Caco-2 (cell line): ENCODE measurements around the gene HNRNPAB. TPM values are rescaled to one million over a fixed set of nuclear protein-coding genes. Genes with fewer than 3 reads are reported as not detected.

Source experiments
- BruUV-seq: library from RNA; stranded (reverse); fragments of 400-500 nt; replicated peaks from 2 replicates; lab custom pipeline; 2021; lab: Mats Ljungman, UMichigan
- CTCF ChIA-PET: fragments of 300-600 bp; sonication (Branson Sonifier 250); formaldehyde crosslinking; loops from one replicate; lab custom pipeline; 2022; ENCODE audit warnings: antibody characterized with exemption; lab: Charles Lee
- POLR2A ChIA-PET: fragments of 300-600 bp; sonication (Branson Sonifier 250); formaldehyde crosslinking; loops from one replicate; lab custom pipeline; 2022; ENCODE audit warnings: antibody characterized with exemption; lab: Charles Lee
- DNase-seq, 2 experiments: peaks; one replicate each; pipeline versions ENCODE4 v3.0.0 to v3.0.0-alpha.2; 2020 to 2022
- H3K27me3 ChIP-seq: replicated peaks from 2 replicates; pipeline ENCODE4 v1.6.0; 2011; ENCODE audit warnings: low read length; ENCODE audit not compliant: control insufficient read depth, insufficient read depth
- H3K36me3 ChIP-seq: 2 replicates; pipeline ENCODE4 v1.5.1; 2011; ENCODE audit warnings: low read length; ENCODE audit not compliant: control insufficient read depth, insufficient read depth
- H3K4me1 ChIP-seq: fragments of 250-450 bp; sonication (Bioruptor Pico); 2 replicates; pipeline ENCODE4 v1.5.1; 2020; ENCODE audit warnings: mild to moderate bottlenecking
- H3K4me3 ChIP-seq: 2 replicates; pipeline ENCODE4 v1.5.1; 2011; ENCODE audit warnings: low read depth, mild to moderate bottlenecking, control low read depth, low read length
- H3K9me3 ChIP-seq: fragments of 250-450 bp; sonication (Bioruptor Pico); 2 replicates; pipeline ENCODE4 v1.5.1; 2020; ENCODE audit warnings: mild to moderate bottlenecking, moderate library complexity
- H3K27ac Mint-ChIP-seq: one replicate; pipeline ENCODE4 v1.8.0; 2022; ENCODE audit warnings: mixed read lengths; ENCODE audit not compliant: unreplicated experiment
- H3K27me3 Mint-ChIP-seq: one replicate; pipeline ENCODE4 v1.8.0; 2022; ENCODE audit warnings: mixed read lengths; ENCODE audit not compliant: insufficient read depth, unreplicated experiment
- H3K36me3 Mint-ChIP-seq: one replicate; pipeline ENCODE4 v1.8.0; 2022; ENCODE audit warnings: mild to moderate bottlenecking, mixed read lengths; ENCODE audit not compliant: insufficient read depth, unreplicated experiment
- H3K4me1 Mint-ChIP-seq: one replicate; pipeline ENCODE4 v1.8.0; 2022; ENCODE audit warnings: low read depth, mixed read lengths; ENCODE audit not compliant: unreplicated experiment
- H3K4me3 Mint-ChIP-seq: one replicate; pipeline ENCODE4 v1.8.0; 2022; ENCODE audit warnings: mild to moderate bottlenecking, moderate library complexity, mixed read lengths; ENCODE audit not compliant: unreplicated experiment
- H3K9me3 Mint-ChIP-seq: one replicate; pipeline ENCODE4 v1.8.0; 2022; ENCODE audit warnings: mixed read lengths; ENCODE audit not compliant: unreplicated experiment
- intact Hi-C: fragments of 100-400 bp; cut with micrococcal nuclease; formaldehyde crosslinking; loops from one replicate; pipeline ENCODE4 v1.10.0; 2022; ENCODE audit not compliant: unreplicated experiment
- total RNA-seq: library from RNA; stranded (reverse); gene quantifications from 2 replicates; pipeline ENCODE4 v1.2.3, GENCODE V29; 2022
- TF ChIP-seq, protein P1 (sequence below), 2 experiments: fragments of 200-600 bp in 1 of 2; IDR thresholded peaks; 1 replicate in 1 of 2; 2 replicates in 1 of 2; pipeline versions ENCODE4 v1.5.1 to v1.8.0; 2011 to 2022; ENCODE audit warnings: antibody characterized with exemption in 1 of 2, control low read depth in 1 of 2, inconsistent platforms in 1 of 2, low read depth in 1 of 2, low read length in 1 of 2, mild to moderate bottlenecking in 1 of 2, moderate library complexity in 1 of 2; ENCODE audit not compliant: insufficient read depth in 1 of 2, severe bottlenecking in 1 of 2, unreplicated experiment in 1 of 2

HNRNPAB gene
- total RNA-seq, 1 experiment from 2014 or later: 295 TPM

DNA sequence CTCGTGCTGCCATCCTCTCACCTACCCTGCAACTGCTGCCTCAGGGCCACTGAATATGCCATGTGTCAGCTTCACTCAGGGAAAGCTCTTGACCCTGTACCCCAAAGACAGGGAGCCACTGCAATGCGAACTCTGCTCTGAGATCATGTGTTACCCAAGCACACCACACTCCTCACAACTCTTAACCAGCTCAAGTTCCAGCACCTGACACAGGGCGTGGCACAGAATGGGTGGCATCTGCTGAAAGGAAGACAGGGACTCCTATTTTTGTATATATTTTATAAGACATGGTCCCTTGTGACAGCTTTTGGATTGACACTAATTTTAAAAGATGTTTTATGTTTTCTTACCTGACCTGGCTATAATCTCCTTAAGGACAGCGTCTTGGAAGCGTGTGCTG, 17.5 kb downstream of the HNRNPAB start:
- intact Hi-C loops: no loop called here
- no TSS peak for BruUV-seq
- Mint-ChIP-seq H3K27me3 (no peaks in the 10 kb centered on the region), H3K36me3 (peaks cover 84% of the 10 kb centered on the region), H3K4me1 (peaks cover 7% of the 10 kb centered on the region), H3K9me3 (no peaks in the 10 kb centered on the region), H3K4me3 (no peak overlapping the region), H3K27ac (peak overlapping the region; percentile 45)
- Histone ChIP-seq H3K36me3 (peaks cover 3% of the 10 kb centered on the region), H3K9me3 (no peaks in the 10 kb centered on the region), H3K4me3 (no peak overlapping the region), H3K27me3 (no peaks in the 10 kb centered on the region), H3K4me1 (peaks cover 16% of the 10 kb centered on the region)
- no peak for DNase-seq
- ChIA-PET CTCF (no interaction called here), POLR2A (interaction anchor here (0.8 kb wide), 1 partner anchor 10 kb away, joined by 4 read pairs; no protein-coding TSS in a partner anchor)
- TF ChIP-seq, protein P1, sequence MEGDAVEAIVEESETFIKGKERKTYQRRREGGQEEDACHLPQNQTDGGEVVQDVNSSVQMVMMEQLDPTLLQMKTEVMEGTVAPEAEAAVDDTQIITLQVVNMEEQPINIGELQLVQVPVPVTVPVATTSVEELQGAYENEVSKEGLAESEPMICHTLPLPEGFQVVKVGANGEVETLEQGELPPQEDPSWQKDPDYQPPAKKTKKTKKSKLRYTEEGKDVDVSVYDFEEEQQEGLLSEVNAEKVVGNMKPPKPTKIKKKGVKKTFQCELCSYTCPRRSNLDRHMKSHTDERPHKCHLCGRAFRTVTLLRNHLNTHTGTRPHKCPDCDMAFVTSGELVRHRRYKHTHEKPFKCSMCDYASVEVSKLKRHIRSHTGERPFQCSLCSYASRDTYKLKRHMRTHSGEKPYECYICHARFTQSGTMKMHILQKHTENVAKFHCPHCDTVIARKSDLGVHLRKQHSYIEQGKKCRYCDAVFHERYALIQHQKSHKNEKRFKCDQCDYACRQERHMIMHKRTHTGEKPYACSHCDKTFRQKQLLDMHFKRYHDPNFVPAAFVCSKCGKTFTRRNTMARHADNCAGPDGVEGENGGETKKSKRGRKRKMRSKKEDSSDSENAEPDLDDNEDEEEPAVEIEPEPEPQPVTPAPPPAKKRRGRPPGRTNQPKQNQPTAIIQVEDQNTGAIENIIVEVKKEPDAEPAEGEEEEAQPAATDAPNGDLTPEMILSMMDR (IDR thresholded peaks at IDR 0.05; ENCODE audit: insufficient read depth in 1 of 2, low read depth in 1 of 2, low read length in 1 of 2, severe bottlenecking in 1 of 2, unreplicated experiment in 1 of 2): no peak

DNA sequence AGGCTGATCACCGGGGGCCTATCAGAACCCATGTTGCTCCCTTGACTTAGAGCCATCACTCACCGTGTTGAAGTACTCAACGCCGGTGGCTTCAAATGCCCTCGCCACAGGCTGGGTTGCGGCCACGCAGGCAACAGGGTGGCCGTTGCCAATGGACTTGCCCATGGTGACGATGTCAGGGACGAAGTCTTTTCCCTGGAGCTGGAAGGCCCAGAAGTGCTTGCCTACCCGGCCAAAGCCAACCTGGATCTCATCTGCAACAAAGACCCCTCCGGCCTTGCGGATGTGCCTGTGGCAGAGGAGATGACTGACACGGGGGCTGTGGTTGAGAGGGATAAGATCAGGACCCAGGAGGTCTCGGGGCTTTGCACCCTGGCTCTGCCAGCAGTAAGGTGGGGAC, 18.0 kb downstream of the HNRNPAB start:
- TF ChIP-seq, protein P1 (IDR thresholded peaks at IDR 0.05; ENCODE audit: insufficient read depth in 1 of 2, low read depth in 1 of 2, low read length in 1 of 2, severe bottlenecking in 1 of 2, unreplicated experiment in 1 of 2): no peak
- H3K4me3 Mint-ChIP-seq: no peak overlapping the region
- peaks cover 3% of the 10 kb centered on the region for H3K36me3 ChIP-seq
- H3K4me3 ChIP-seq: no peak overlapping the region
- no peak for DNase-seq
- H3K9me3 Mint-ChIP-seq: no peaks in the 10 kb centered on the region
- H3K36me3 Mint-ChIP-seq: peaks cover 83% of the 10 kb centered on the region
- no peaks in the 10 kb centered on the region for H3K9me3 ChIP-seq
- intact Hi-C loops: no loop called here
- ChIA-PET POLR2A (no interaction called here), CTCF (no interaction called here)
- H3K27ac Mint-ChIP-seq: no peak overlapping the region
- H3K27me3 Mint-ChIP-seq: no peaks in the 10 kb centered on the region
- H3K27me3 ChIP-seq: no peaks in the 10 kb centered on the region
- peaks cover 20% of the 10 kb centered on the region for H3K4me1 ChIP-seq
- no TSS peak for BruUV-seq
- H3K4me1 Mint-ChIP-seq: peaks cover 11% of the 10 kb centered on the region

DNA sequence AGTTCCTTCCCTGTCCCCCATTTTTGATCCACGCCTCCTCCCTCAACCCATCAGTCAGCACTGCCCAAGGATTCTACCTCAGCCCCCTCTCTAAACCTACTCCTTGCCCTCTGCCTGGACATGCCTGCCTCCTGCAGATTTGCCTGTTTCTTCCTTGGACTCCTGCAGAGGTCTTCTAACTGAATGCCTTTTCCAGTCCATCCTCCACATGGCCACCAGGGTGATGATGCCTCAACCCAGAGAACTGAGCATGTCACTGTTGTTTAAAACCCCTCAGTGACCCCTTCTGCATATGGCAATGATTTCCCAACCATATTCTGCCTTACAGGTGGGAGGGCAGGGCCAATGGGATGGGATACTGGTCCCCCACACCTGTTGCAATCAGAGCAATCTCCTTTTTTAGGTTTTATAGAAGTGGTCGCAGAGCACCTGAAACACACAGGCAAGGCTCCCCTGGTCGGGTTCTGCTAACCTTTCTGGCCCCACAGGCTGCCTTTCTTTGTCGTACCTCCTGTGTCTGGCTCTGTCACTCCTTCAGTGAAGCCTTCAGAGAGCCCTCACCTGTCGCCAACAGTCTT, 19.0 kb downstream of the HNRNPAB start:
- TF ChIP-seq, protein P1 (IDR thresholded peaks at IDR 0.05; ENCODE audit: insufficient read depth in 1 of 2, low read depth in 1 of 2, low read length in 1 of 2, severe bottlenecking in 1 of 2, unreplicated experiment in 1 of 2): no peak
- peak overlapping the region; percentile 30 for H3K27ac Mint-ChIP-seq
- H3K9me3 ChIP-seq: no peaks in the 10 kb centered on the region
- no peaks in the 10 kb centered on the region for H3K27me3 ChIP-seq
- peaks cover 25% of the 10 kb centered on the region for H3K4me1 ChIP-seq
- H3K9me3 Mint-ChIP-seq: no peaks in the 10 kb centered on the region
- H3K4me3 Mint-ChIP-seq: peak overlapping the region; percentile 1
- peaks cover 3% of the 10 kb centered on the region for H3K36me3 ChIP-seq
- H3K27me3 Mint-ChIP-seq: no peaks in the 10 kb centered on the region
- BruUV-seq: no TSS peak
- POLR2A ChIA-PET: no interaction called here
- DNase-seq: no peak
- H3K4me3 ChIP-seq: no peak overlapping the region
- peaks cover 83% of the 10 kb centered on the region for H3K36me3 Mint-ChIP-seq
- CTCF ChIA-PET: no interaction called here
- intact Hi-C loops: no loop called here
- H3K4me1 Mint-ChIP-seq: peaks cover 19% of the 10 kb centered on the region
